A204.1 (cell line): ENCODE measurements around the gene MKKS.

Experiments used
- FAIRE-seq: peaks from 2 replicates; lab custom pipeline; 2012; peaks lifted over from hg19 to GRCh38; lab: Jason Lieb, UNC

The MKKS gene

GRCh38 chr20:10433623-10434466 is at the start of gene MKKS:
TSS of gene MKKS (minus strand) at chr20:10434222. CDS start at chr20:10413514, 20,708 bp downstream.
- no peak for FAIRE-seq

GRCh38 chr20:10483691-10484090 is 49.7 kb upstream of the MKKS start:
- no peak for FAIRE-seq

- FAIRE-seq = no peak
Observed at GRCh38 chr20:10481676-10482075, 47.7 kb upstream of the MKKS start.

GRCh38 chr20:10478930-10479329 is 44.9 kb upstream of the MKKS start:
- no peak for FAIRE-seq

GRCh38 chr20:10478205-10478604 is 44.2 kb upstream of the MKKS start:
- no peak for FAIRE-seq

GRCh38 chr20:10476319-10476724 is 42.3 kb upstream of the MKKS start:
- no peak for FAIRE-seq

GRCh38 chr20:10475225-10475624 is 41.2 kb upstream of the MKKS start:
- FAIRE-seq = no peak

GRCh38 chr20:10474606-10475184 is 40.7 kb upstream of the MKKS start:
- FAIRE-seq = no peak

- no peak for FAIRE-seq
Observed at GRCh38 chr20:10472871-10473270, 38.8 kb upstream of the MKKS start.

GRCh38 chr20:10470276-10470675 is 36.3 kb upstream of the MKKS start:
- no peak for FAIRE-seq

GRCh38 chr20:10469599-10469998 is 35.6 kb upstream of the MKKS start:
- no peak for FAIRE-seq

- no peak for FAIRE-seq
Observed at GRCh38 chr20:10469056-10469455, 35.0 kb upstream of the MKKS start.

GRCh38 chr20:10468340-10468845 is 34.4 kb upstream of the MKKS start:
- no peak for FAIRE-seq

GRCh38 chr20:10467681-10468339 is 33.8 kb upstream of the MKKS start:
- no peak for FAIRE-seq

GRCh38 chr20:10466855-10467254 is 32.8 kb upstream of the MKKS start:
- FAIRE-seq = no peak

GRCh38 chr20:10466325-10466724 is 32.3 kb upstream of the MKKS start:
- no peak for FAIRE-seq

- FAIRE-seq = no peak
Observed at GRCh38 chr20:10465135-10465534, 31.1 kb upstream of the MKKS start.

GRCh38 chr20:10463622-10464021 is 29.6 kb upstream of the MKKS start:
- FAIRE-seq = no peak

GRCh38 chr20:10462516-10462915 is 28.5 kb upstream of the MKKS start:
- no peak for FAIRE-seq

- no peak for FAIRE-seq
Observed at GRCh38 chr20:10461495-10461894, 27.5 kb upstream of the MKKS start.

- FAIRE-seq = no peak
Observed at GRCh38 chr20:10454151-10454750, 20.2 kb upstream of the MKKS start.

- no peak for FAIRE-seq
Observed at GRCh38 chr20:10453241-10453640, 19.2 kb upstream of the MKKS start.

GRCh38 chr20:10449270-10449669 is 15.2 kb upstream of the MKKS start:
- FAIRE-seq = no peak
